HG03175 (cell line): Measurements from ENCODE around the gene KRTAP5-7.

ENCODE experiments used
- ATAC-seq: cut with Tn5 transposase; IDR thresholded peaks from one replicate; pipeline ENCODE4 v1.9.1; 2021; ENCODE audit warnings: mild to moderate bottlenecking, moderate library complexity; ENCODE audit not compliant: unreplicated experiment

The KRTAP5-7 gene

GRCh38 chr11:71495286-71496230 lies 31.5 kb upstream of the KRTAP5-7 start:
- no peak for ATAC-seq

DNA sequence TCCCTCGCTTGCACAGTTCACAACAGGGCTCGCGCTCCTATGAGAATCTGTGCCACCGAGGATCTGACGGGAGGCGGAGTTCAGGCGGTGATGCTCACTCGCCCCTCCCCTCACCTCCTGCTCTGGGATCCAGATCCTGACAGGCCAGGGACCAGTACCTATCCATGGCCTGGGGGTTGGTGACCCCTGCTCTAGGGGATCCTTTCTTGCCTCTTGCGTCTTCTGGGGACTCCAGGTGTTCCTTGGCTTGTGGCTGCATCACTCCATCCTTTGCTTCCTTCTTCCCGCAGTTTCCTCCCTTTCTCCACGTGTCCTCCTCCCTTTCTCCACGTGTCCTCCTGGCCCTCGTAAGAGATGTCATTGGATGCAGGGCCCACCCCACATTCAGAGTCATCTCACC lies 30.6 kb upstream of the KRTAP5-7 start:
- no peak for ATAC-seq

DNA sequence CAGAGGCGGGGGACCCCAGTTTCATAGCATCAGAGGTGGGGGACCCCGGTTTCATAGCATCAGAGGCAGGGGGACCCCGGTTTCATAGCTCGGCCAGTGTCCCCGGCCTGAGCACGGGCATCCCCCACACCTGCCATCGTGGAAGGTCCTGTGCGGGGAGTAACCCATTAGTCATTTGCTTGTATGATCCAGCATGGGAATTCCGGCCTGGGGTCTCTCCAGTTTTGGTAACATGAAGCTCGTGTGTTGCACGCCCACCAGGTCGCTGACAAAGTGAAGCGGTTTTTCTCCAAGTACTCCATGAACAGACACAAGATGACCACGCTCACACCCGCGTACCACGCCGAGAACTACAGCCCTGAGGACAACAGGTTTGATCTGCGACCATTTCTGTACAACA lies 29.0 kb upstream of the KRTAP5-7 start:
- ATAC-seq: no peak

DNA sequence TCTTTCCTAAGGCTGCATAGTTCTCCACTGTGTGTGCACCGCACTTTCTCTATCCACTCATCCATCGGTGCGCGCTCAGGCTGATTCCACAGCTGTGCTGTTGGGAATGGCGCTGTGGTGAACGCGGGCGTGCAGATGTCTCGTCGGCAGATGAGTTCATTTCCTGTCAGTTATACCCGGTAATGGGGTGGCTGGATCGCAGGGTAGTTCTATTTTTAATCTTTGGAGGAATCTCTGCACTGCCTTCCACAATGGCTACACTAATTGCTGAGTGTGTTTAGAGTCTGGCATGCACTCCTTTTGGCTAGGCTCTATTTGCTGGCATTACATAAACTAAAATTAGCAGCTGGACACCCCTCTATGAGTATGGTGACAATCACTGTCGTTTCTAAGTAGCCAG lies 27.9 kb upstream of the KRTAP5-7 start:
- no peak for ATAC-seq

DNA sequence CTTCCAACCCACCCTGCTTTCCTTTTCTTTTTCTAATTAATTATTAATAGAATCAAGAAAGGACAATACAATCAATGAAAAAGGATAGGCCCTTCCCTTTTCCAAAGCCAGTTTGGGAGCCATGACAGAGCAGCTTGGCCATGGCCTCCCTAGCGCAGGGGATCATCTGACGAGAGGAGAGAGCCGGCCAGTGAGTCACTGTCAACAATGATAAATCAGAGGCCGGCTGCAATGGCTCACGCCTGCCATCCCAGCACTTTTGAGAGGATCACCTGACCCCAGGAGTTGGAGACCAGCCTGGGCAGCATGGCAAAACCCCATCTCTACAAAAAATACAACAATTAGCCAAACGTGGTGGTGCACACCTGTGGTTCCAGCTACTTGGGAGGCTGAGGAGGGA lies 27.5 kb upstream of the KRTAP5-7 start:
- ATAC-seq: no peak

GRCh38 chr11:71500601-71501021 lies 26.5 kb upstream of the KRTAP5-7 start:
- no peak for ATAC-seq

GRCh38 chr11:71501071-71501985 lies 25.7 kb upstream of the KRTAP5-7 start:
- ATAC-seq: no peak

DNA sequence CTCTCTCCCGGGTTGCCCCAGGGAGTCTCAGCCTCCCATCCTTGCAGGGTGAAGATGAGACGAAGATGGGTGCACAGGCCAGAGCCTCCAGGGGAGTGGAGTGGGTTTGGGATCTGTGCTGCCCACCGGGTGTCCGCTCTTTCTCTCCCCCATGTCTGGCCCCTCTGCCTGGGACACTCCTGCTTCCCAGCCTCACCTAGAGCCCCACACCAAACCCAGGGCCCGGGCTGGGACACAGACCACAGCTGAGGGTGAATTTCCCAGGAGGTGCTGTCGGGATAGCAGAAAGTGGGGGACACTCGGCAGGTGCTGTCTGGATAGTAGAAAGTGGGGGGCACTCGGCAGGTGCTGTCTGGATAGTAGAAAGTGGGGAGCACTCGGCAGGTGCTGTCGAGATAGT lies 25.0 kb upstream of the KRTAP5-7 start:
- ATAC-seq: no peak

DNA sequence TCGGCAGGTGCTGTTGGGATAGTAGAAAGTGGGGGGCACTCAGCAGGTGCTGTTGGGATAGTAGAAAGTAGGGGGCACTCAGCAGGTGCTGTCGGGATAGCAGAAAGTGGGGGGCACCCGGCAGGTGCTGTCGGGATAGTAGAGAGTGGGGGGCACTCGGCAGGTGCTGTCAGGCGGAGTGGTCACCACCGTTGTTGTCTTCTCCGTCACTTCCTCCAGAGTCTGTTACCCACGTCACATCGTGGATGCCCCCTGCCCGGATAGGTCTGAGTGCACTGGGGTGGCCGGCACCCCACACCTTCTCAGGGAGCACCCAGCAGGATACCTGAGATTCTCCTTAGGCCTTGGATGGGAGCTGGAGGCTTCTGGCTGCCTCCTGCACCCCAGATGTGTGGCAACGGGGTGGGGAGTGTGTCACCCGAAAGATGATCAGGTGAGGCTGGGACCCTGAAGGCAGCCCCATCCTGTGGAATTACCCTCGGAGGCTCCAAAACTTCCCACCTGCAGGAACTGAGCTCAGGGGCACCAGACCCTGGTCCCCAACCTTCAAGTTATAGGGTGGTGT lies 24.1 kb upstream of the KRTAP5-7 start:
- no peak for ATAC-seq

- ATAC-seq: no peak
Measured at GRCh38 chr11:71504531-71504930, 22.5 kb upstream of the KRTAP5-7 start.

GRCh38 chr11:71505001-71505400 lies 22.1 kb upstream of the KRTAP5-7 start:
- ATAC-seq: no peak

GRCh38 chr11:71505781-71506180 lies 21.3 kb upstream of the KRTAP5-7 start:
- ATAC-seq: no peak

GRCh38 chr11:71507102-71507501 lies 20.0 kb upstream of the KRTAP5-7 start:
- no peak for ATAC-seq

- ATAC-seq: no peak
Measured at GRCh38 chr11:71518506-71519471, 8.3 kb upstream of the KRTAP5-7 start.

DNA sequence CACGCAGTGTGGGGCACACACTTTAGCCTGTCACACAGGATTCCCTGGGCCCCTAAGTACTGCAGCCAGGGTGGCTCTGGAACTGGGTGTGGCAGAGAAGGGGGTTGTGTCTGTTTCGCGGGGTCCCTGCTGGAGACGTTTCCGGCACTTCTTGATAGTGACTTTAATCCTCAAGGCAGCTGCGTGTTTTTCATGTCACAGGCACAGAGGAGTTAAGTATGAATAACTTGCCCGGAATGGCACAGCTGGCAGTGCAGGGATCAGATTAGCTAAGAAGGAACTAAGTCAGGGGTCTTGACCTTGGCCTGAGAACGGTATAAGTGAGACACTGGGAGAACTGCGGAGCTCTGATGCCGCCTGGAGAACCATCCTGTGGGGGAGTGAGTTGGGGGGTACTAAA lies 7.5 kb upstream of the KRTAP5-7 start:
- no peak for ATAC-seq

GRCh38 chr11:71525188-71525937 lies 1.7 kb upstream of the KRTAP5-7 start:
- no peak for ATAC-seq

DNA sequence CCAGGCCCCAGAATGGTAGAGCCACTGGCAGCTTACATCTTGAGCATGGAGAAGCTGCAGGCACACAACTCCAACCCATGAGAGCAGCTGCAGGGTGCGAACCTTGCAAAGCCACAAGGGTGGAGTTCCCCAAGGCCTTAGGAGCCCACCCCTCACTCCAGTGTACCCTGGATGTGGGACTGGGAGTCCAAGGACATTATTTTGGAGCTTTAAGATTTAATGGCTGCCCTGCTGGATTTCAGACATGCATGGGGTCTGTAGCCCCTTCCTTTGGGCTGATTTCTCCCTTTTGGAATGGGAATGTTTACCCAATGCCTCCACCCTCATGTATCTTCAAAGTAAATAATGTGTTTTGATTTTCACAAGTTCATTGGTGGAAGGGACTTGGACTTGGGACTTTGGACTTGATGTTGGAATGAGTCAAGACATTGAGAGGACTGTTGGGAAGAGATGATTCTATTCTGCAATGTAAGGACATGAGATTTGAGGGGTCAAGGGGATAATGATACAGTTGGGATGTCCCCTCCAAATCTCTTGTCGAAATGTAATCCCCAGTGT lies 1.1 kb upstream of the KRTAP5-7 start:
- ATAC-seq: no peak

DNA sequence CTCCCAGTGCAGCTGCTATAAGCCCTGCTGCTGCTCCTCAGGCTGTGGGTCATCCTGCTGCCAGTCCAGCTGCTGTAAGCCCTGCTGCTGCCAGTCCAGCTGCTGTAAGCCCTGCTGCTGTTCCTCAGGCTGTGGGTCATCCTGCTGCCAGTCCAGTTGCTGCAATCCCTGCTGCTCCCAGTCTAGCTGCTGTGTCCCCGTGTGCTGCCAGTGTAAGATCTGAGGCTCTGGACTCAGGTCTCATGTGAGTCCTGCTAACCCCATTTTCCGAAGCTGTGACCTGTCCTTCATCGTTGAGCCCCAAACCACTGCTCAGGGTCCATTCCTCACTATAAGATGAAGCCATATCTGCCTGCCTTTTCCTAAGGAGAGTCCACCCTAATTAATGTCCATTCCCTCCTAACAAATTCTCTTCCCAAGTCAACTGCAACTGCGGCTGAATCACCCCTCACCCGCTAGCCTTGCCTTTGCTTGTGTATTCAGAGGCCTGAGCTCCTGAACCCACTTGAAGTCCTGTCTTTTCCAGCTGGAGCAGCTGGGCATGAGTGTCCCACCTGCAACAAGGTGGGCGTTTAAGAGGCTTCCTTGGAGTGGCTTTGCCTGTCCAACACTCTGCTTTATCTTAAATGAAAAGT lies 626 bp downstream of the KRTAP5-7 start:
- no peak for ATAC-seq

DNA sequence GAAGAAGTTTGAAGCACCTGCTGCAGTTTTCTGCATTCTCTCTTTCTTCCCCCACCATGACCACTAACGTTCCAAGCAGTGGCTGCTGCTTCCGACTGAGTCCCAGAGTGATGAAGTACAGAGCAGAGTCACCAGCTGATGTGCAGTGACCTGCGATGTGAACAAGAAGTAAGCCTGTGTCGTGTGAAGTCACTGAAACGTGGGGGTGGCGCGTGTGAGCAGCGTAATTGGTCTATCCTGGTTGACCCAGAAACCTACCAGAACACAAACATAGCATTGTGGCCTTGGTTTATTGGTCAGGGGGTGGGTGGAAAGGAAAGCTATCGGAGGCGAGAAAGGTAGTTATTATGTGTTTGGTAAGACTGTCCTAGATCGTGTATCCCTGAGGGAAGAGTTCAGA lies 3.5 kb downstream of the KRTAP5-7 start:
- ATAC-seq: no peak
